ENCODE results near the gene MAD1L1. TPM values are rescaled to one million over a fixed set of nuclear protein-coding genes. Genes with fewer than 3 reads are reported as not detected.
A peak's percentile ranks its signal among the peaks of the same experiment; 100 is the strongest.

Gene MAD1L1
- total and polyA plus RNA-seq, 4 donors, result 12.8 to 20.7 (median 16.5) TPM

- Histone ChIP-seq H3K36me3 (ENCODE audit: control insufficient read depth in 4 of 4, insufficient read depth in 3 of 4, low read depth in 1 of 4, low read length in 3 of 4) (peaks cover 0 to 3% (median 0%) of the 10 kb centered on the region in 4 donors), H3K4me1 (ENCODE audit: control insufficient read depth in 4 of 4, insufficient read depth in 4 of 4, low read length in 3 of 4) (peaks cover 9 to 12% (median 10%) of the 10 kb centered on the region in 4 donors), H3K9me3 (ENCODE audit: control insufficient read depth in 4 of 4, low read length in 3 of 4) (no peaks in the 10 kb centered on the region), H3K4me3 (ENCODE audit: low read depth in 1 of 3, low read length in 3 of 3) (no peak overlapping the region), H3K9ac (ENCODE audit: low read depth in 1 of 2, low read length in 2 of 2) (no peak overlapping the region), H3K27ac (ENCODE audit: low read depth in 1 of 2, low read length in 2 of 2) (no peak overlapping the region), H3K27me3 (ENCODE audit: control insufficient read depth in 4 of 4, insufficient read depth in 4 of 4, low read length in 3 of 4) (no peaks in the 10 kb centered on the region)
- no peak for DNase-seq (ENCODE audit: low spot score)
- TF ChIP-seq RAD21 (IDR thresholded peaks at IDR 0.05) (no peak), JUND (IDR thresholded peaks at IDR 0.05) (no peak), ATF3 (IDR thresholded peaks at IDR 0.05) (no peak)
- WGBS, result 94% methylated on average over 34 of the region's 34 CpGs
Measured at GRCh38 chr7:1899951-1900762, 332.6 kb downstream of the MAD1L1 start.

GRCh38 chr7:1899196-1899595 is 333.5 kb downstream of the MAD1L1 start:
- TF ChIP-seq RAD21 (IDR thresholded peaks at IDR 0.05) (no peak), CTCF (IDR thresholded peaks at IDR 0.05; ENCODE audit: low read depth, low read length, missing input control) (no peak), MAX (IDR thresholded peaks at IDR 0.05) (no peak), NR2F2 (IDR thresholded peaks at IDR 0.05) (no peak), EGR1 (IDR thresholded peaks at IDR 0.05; ENCODE audit: low read depth in 2 of 2) (no peak), ATF3 (IDR thresholded peaks at IDR 0.05) (no peak), ZBTB33 (IDR thresholded peaks at IDR 0.05) (no peak), REST (IDR thresholded peaks at IDR 0.05) (no peak), TAF1 (conservative IDR thresholded peaks at IDR 0.05) (no peak)
- DNase-seq (ENCODE audit: low spot score), result no peak
- no peak overlapping the region for H3K9ac ChIP-seq (ENCODE audit: low read depth in 1 of 2, low read length in 2 of 2)
- H3K9me3 ChIP-seq (ENCODE audit: control insufficient read depth in 4 of 4, low read length in 3 of 4), result no peaks in the 10 kb centered on the region
- peaks cover 0 to 3% (median 0%) of the 10 kb centered on the region in 4 donors for H3K36me3 ChIP-seq (ENCODE audit: control insufficient read depth in 4 of 4, insufficient read depth in 3 of 4, low read depth in 1 of 4, low read length in 3 of 4)
- peak overlapping the region in 1 of 2 donors; percentile 8 for H3K27ac ChIP-seq (ENCODE audit: low read depth in 1 of 2, low read length in 2 of 2)
- WGBS, result 87% methylated on average over 14 of the region's 14 CpGs
- no peaks in the 10 kb centered on the region for H3K27me3 ChIP-seq (ENCODE audit: control insufficient read depth in 4 of 4, insufficient read depth in 4 of 4, low read length in 3 of 4)
- H3K4me1 ChIP-seq (ENCODE audit: control insufficient read depth in 4 of 4, insufficient read depth in 4 of 4, low read length in 3 of 4), result peaks cover 11 to 15% (median 12%) of the 10 kb centered on the region in 4 donors
- no peak overlapping the region for H3K4me3 ChIP-seq (ENCODE audit: low read depth in 1 of 3, low read length in 3 of 3)
